GM10248 (cell line): Measurements from ENCODE around the gene IMMP2L.

ENCODE experiments used
- CTCF ChIA-PET: fragments of 300-600 bp; sonication (Branson Sonifier 250); formaldehyde crosslinking; extraction: SDS; loops from one replicate; lab custom pipeline; 2021; ENCODE audit warnings: antibody characterized with exemption; lab: Yijun Ruan, JAX
- POLR2A ChIA-PET: fragments of 350-650 bp; sonication (Branson Sonifier 250); formaldehyde crosslinking; extraction: SDS; loops from one replicate; lab custom pipeline; 2020; ENCODE audit warnings: antibody characterized with exemption; lab: Yijun Ruan, JAX
- DNase-seq: peaks from one replicate; pipeline ENCODE4 v3.0.0; 2012; ENCODE audit errors: extremely low spot score
- CTCF ChIP-seq: IDR thresholded peaks from 2 replicates; pipeline ENCODE4 v1.5.1; 2012; ENCODE audit warnings: mild to moderate bottlenecking, low read depth; ENCODE audit errors: extremely low read depth, missing control alignments, control extremely low read depth

The IMMP2L gene

GRCh38 chr7:110885474-110885873 lies 676.8 kb downstream of the IMMP2L start:
- no peak for DNase-seq
- ChIA-PET CTCF (interaction anchor here (1.0 kb wide), 1 partner anchor 9 kb away, joined by 3 read pairs; no protein-coding TSS in a partner anchor), POLR2A (no interaction called here)
- TF ChIP-seq CTCF, result no peak

- CTCF ChIA-PET, result no interaction called here
- TF ChIP-seq CTCF, result no peak
- no peak for DNase-seq
- POLR2A ChIA-PET, result no interaction called here
These were observed 680.6 kb downstream of the IMMP2L start for GRCh38 chr7:110881721-110882120.

- ChIA-PET POLR2A (no interaction called here), CTCF (interaction anchor here (1.1 to 1.2 kb wide), 2 partner anchors 11 to 43 kb away, joined by 3 to 4 read pairs; no protein-coding TSS in a partner anchor)
- TF ChIP-seq CTCF, result no peak
- no peak for DNase-seq
These were observed 681.3 kb downstream of the IMMP2L start for GRCh38 chr7:110880971-110881370.

- ChIA-PET CTCF (interaction anchor here (0.8 to 1.2 kb wide), 2 partner anchors 9 kb away, joined by 3 read pairs; no protein-coding TSS in a partner anchor), POLR2A (no interaction called here)
- TF ChIP-seq CTCF, result no peak
- no peak for DNase-seq
These were observed 685.3 kb downstream of the IMMP2L start for GRCh38 chr7:110877016-110877415.

GRCh38 chr7:110875346-110875745 lies 686.9 kb downstream of the IMMP2L start:
- TF ChIP-seq CTCF, result no peak
- DNase-seq, result no peak
- POLR2A ChIA-PET, result no interaction called here
- CTCF ChIA-PET, result no interaction called here

- ChIA-PET POLR2A (no interaction called here), CTCF (no interaction called here)
- no peak for DNase-seq
- no peak for TF ChIP-seq CTCF
These were observed 690.4 kb downstream of the IMMP2L start for GRCh38 chr7:110871856-110872255.
